HEK293 (cell line): ENCODE data around the gene ZNF217.

Experiments
- GFI1B ChIP-seq: fragments of 450-650 bp; formaldehyde crosslinking; IDR thresholded peaks from 2 replicates; pipeline ENCODE4 v1.5.1; 2016; ENCODE audit warnings: missing biosample characterization, missing genetic modification characterization
- GLIS1 ChIP-seq: fragments of 450-650 bp; formaldehyde crosslinking; IDR thresholded peaks from 2 replicates; pipeline ENCODE4 v1.5.1; 2016; ENCODE audit warnings: missing biosample characterization, missing genetic modification characterization
- HOXA7 ChIP-seq: sonication (generic); formaldehyde crosslinking; IDR thresholded peaks from 2 replicates; pipeline ENCODE4 v1.8.1; 2022; ENCODE audit warnings: missing genetic modification reagents, borderline replicate concordance
- KLF1 ChIP-seq: fragments of 450-650 bp; formaldehyde crosslinking; IDR thresholded peaks from 2 replicates; pipeline ENCODE4 v1.5.1; 2016; ENCODE audit warnings: missing biosample characterization, missing genetic modification characterization
- KLF9 ChIP-seq: fragments of 450-650 bp; formaldehyde crosslinking; IDR thresholded peaks from 2 replicates; pipeline ENCODE4 v1.5.1; 2016; ENCODE audit warnings: missing biosample characterization, missing genetic modification characterization, low read depth
- MEIS1 ChIP-seq: sonication (generic); formaldehyde crosslinking; IDR thresholded peaks from 2 replicates; pipeline ENCODE4 v1.8.1; 2022; ENCODE audit warnings: missing genetic modification reagents, mild to moderate bottlenecking, borderline replicate concordance
- PRDM4 ChIP-seq: fragments of 450-650 bp; formaldehyde crosslinking; IDR thresholded peaks from 2 replicates; pipeline ENCODE4 v1.5.1; 2017; ENCODE audit warnings: missing biosample characterization, missing genetic modification characterization
- PRDM6 ChIP-seq: fragments of 450-650 bp; formaldehyde crosslinking; IDR thresholded peaks from 2 replicates; pipeline ENCODE4 v1.5.1; 2017; ENCODE audit warnings: missing biosample characterization, missing genetic modification characterization
- SP7 ChIP-seq: fragments of 450-650 bp; formaldehyde crosslinking; IDR thresholded peaks from 2 replicates; pipeline ENCODE4 v1.5.1; 2016; ENCODE audit warnings: missing biosample characterization, missing genetic modification characterization
- WT1 ChIP-seq: fragments of 450-650 bp; formaldehyde crosslinking; IDR thresholded peaks from 2 replicates; pipeline ENCODE4 v1.5.1; 2016; ENCODE audit warnings: missing biosample characterization, missing genetic modification characterization
- ZBTB1 ChIP-seq: fragments of 450-650 bp; formaldehyde crosslinking; IDR thresholded peaks from 2 replicates; pipeline ENCODE4 v1.5.1; 2016; ENCODE audit warnings: missing biosample characterization, missing genetic modification characterization
- ZBTB11 ChIP-seq: fragments of 450-650 bp; formaldehyde crosslinking; conservative IDR thresholded peaks from 2 replicates; pipeline ENCODE4 v1.5.1; 2016; ENCODE audit warnings: low read depth, missing biosample characterization, missing genetic modification characterization
- ZBTB20 ChIP-seq: fragments of 450-650 bp; formaldehyde crosslinking; IDR thresholded peaks from 2 replicates; pipeline ENCODE4 v1.5.1; 2016; ENCODE audit warnings: missing biosample characterization, missing genetic modification characterization
- ZBTB8A ChIP-seq: fragments of 450-650 bp; formaldehyde crosslinking; IDR thresholded peaks from 2 replicates; pipeline ENCODE4 v1.5.1; 2016; ENCODE audit warnings: missing biosample characterization, missing genetic modification characterization
- ZFP3 ChIP-seq: fragments of 450-650 bp; formaldehyde crosslinking; IDR thresholded peaks from 2 replicates; pipeline ENCODE4 v1.5.1; 2016; ENCODE audit warnings: low read depth, missing biosample characterization, missing genetic modification characterization
- ZFP69B ChIP-seq: fragments of 450-650 bp; formaldehyde crosslinking; IDR thresholded peaks from 2 replicates; pipeline ENCODE4 v1.5.1; 2016; ENCODE audit warnings: missing biosample characterization, missing genetic modification characterization
- ZNF138 ChIP-seq: fragments of 450-650 bp; formaldehyde crosslinking; IDR thresholded peaks from 2 replicates; pipeline ENCODE4 v1.5.1; 2016; ENCODE audit warnings: missing biosample characterization, missing genetic modification characterization, borderline replicate concordance
- ZNF184 ChIP-seq: fragments of 450-650 bp; IDR thresholded peaks from 2 replicates; pipeline ENCODE4 v1.5.1; 2018; ENCODE audit warnings: missing biosample characterization, mild to moderate bottlenecking, missing genetic modification characterization
- ZNF19 ChIP-seq: fragments of 450-650 bp; formaldehyde crosslinking; IDR thresholded peaks from 2 replicates; pipeline ENCODE4; 2016; ENCODE audit warnings: missing biosample characterization, missing genetic modification characterization, low read depth
- ZNF211 ChIP-seq: fragments of 450-650 bp; formaldehyde crosslinking; IDR thresholded peaks from 2 replicates; pipeline ENCODE4 v1.5.1; 2016; ENCODE audit warnings: low read depth, missing biosample characterization, missing genetic modification characterization
- ZNF214 ChIP-seq: fragments of 450-650 bp; formaldehyde crosslinking; IDR thresholded peaks from 2 replicates; pipeline ENCODE4 v1.5.1; 2017; ENCODE audit warnings: missing biosample characterization, mild to moderate bottlenecking, missing genetic modification characterization, borderline replicate concordance
- ZNF341 ChIP-seq: fragments of 450-650 bp; formaldehyde crosslinking; IDR thresholded peaks from 2 replicates; pipeline ENCODE4; 2016; ENCODE audit warnings: low read depth, missing biosample characterization, missing genetic modification characterization
- ZNF362 ChIP-seq: fragments of 450-650 bp; formaldehyde crosslinking; IDR thresholded peaks from 2 replicates; pipeline ENCODE4 v1.5.1; 2016; ENCODE audit warnings: missing biosample characterization, missing genetic modification characterization
- ZNF391 ChIP-seq: fragments of 450-650 bp; formaldehyde crosslinking; IDR thresholded peaks from 2 replicates; pipeline ENCODE4 v1.5.1; 2016; ENCODE audit warnings: low read depth, missing biosample characterization, missing genetic modification characterization, borderline replicate concordance
- ZNF510 ChIP-seq: fragments of 450-650 bp; formaldehyde crosslinking; IDR thresholded peaks from 2 replicates; pipeline ENCODE4 v1.5.1; 2018; ENCODE audit warnings: mild to moderate bottlenecking, missing genetic modification characterization, missing biosample characterization; ENCODE audit not compliant: insufficient replicate concordance
- ZNF521 ChIP-seq: fragments of 450-650 bp; formaldehyde crosslinking; IDR thresholded peaks from 2 replicates; pipeline ENCODE4 v1.5.1; 2017; ENCODE audit warnings: missing biosample characterization, mild to moderate bottlenecking, missing genetic modification characterization
- ZNF558 ChIP-seq: fragments of 450-650 bp; formaldehyde crosslinking; IDR thresholded peaks from 2 replicates; pipeline ENCODE4 v1.5.1; 2016; ENCODE audit warnings: missing biosample characterization, missing genetic modification characterization
- ZNF596 ChIP-seq: fragments of 450-650 bp; IDR thresholded peaks from 2 replicates; pipeline ENCODE4 v1.5.0; 2018; ENCODE audit warnings: missing biosample characterization, mild to moderate bottlenecking, missing genetic modification characterization, moderate library complexity
- ZNF600 ChIP-seq: fragments of 450-650 bp; formaldehyde crosslinking; IDR thresholded peaks from 2 replicates; pipeline ENCODE4 v1.5.1; 2016; ENCODE audit warnings: missing biosample characterization, missing genetic modification characterization
- ZNF624 ChIP-seq: fragments of 450-650 bp; formaldehyde crosslinking; IDR thresholded peaks from 2 replicates; pipeline ENCODE4 v1.5.1; 2017; ENCODE audit warnings: missing biosample characterization, missing genetic modification characterization
- ZNF658 ChIP-seq: fragments of 450-650 bp; formaldehyde crosslinking; IDR thresholded peaks from 2 replicates; pipeline ENCODE4; 2016; ENCODE audit warnings: missing biosample characterization, missing genetic modification characterization
- ZNF660 ChIP-seq: fragments of 450-650 bp; IDR thresholded peaks from 2 replicates; pipeline ENCODE4 v1.5.1; 2018; ENCODE audit warnings: missing biosample characterization, mild to moderate bottlenecking, missing genetic modification characterization

The ZNF217 gene

GRCh38 chr20:53609491-53610445, 16.1 kb upstream of the ZNF217 start (continued):
- TF ChIP-seq GLIS1 (tag by site-specific recombination) (peak; percentile 86), ZBTB1 (tag by site-specific recombination) (peak; percentile 97), ZNF658 (no peak), ZNF184 (tag by site-specific recombination) (peak; percentile 86), SP7 (tag by site-specific recombination) (peak; percentile 99), HOXA7 (no peak), ZBTB20 (tag by site-specific recombination) (peak; percentile 84), ZBTB8A (tag by site-specific recombination) (peak; percentile 82), ZNF391 (peak; percentile 97), ZNF362 (tag by site-specific recombination) (no peak), ZNF214 (tag by site-specific recombination) (no peak), ZNF211 (tag by site-specific recombination) (no peak), MEIS1 (CRISPR knock-in tag) (no peak), ZNF510 (tag by site-specific recombination) (no peak), ZNF341 (tag by site-specific recombination) (peak; percentile 76), ZNF138 (no peak), ZBTB11 (tag by site-specific recombination) (peak; percentile 36; the same call in 1 of the 2 replicates), ZNF521 (tag by site-specific recombination) (no peak), WT1 (tag by site-specific recombination) (peak; percentile 99), ZNF660 (tag by site-specific recombination) (no peak), PRDM4 (tag by site-specific recombination) (peak; percentile 97), ZNF600 (tag by site-specific recombination) (peak; percentile 84; the same call in 1 of the 2 replicates), ZNF624 (no peak), KLF9 (tag by site-specific recombination) (peak; percentile 62; the same call in 1 of the 2 replicates), ZNF596 (tag by site-specific recombination) (peak; percentile 82), ZFP69B (tag by site-specific recombination) (peak; percentile 87), GFI1B (tag by site-specific recombination) (peak; percentile 96), ZFP3 (tag by site-specific recombination) (no peak), PRDM6 (tag by site-specific recombination) (peak; percentile 100), KLF1 (peak; percentile 78), ZNF19 (tag by site-specific recombination) (0 out of 2 replicates have a peak, but pooled peaks have one; percentile 7), ZNF558 (tag by site-specific recombination) (peak; percentile 89; the same call in 1 of the 2 replicates)
